Colonic mucosa (tissue), 4 donors: ENCODE results near the gene GRXCR1. TPM values are rescaled to one million over a fixed set of nuclear protein-coding genes. Genes with fewer than 3 reads are reported as not detected.

Source experiments
- DNase-seq: peaks from one replicate; pipeline ENCODE4 v3.0.0-alpha.2; 2020
- H3K27ac ChIP-seq: fragments of 200-600 bp; one replicate; pipeline ENCODE4 v1.8.0; 2021
- H3K27me3 ChIP-seq: fragments of 200-600 bp; one replicate; pipeline ENCODE4 v1.8.0; 2021
- H3K36me3 ChIP-seq: fragments of 200-600 bp; one replicate; pipeline ENCODE4 v1.8.0; 2021
- H3K4me1 ChIP-seq: fragments of 200-600 bp; one replicate; pipeline ENCODE4 v1.8.0; 2021; ENCODE audit warnings: mild to moderate bottlenecking
- H3K4me3 ChIP-seq: fragments of 200-600 bp; one replicate; pipeline ENCODE4 v1.8.0; 2021
- H3K9ac ChIP-seq, 2 donors: one replicate each; pipeline ENCODE4 v1.7.0; 2013; ENCODE audit warnings: control low read depth in 2 of 2, low read depth in 2 of 2, low read length in 2 of 2
- H3K9me3 ChIP-seq: fragments of 200-600 bp; one replicate; pipeline ENCODE4 v1.8.0; 2021
- CTCF ChIP-seq: fragments of 200-600 bp; IDR thresholded peaks from one replicate; pipeline ENCODE4 v1.8.0; 2022; ENCODE audit warnings: antibody characterized with exemption, mild to moderate bottlenecking
- intact Hi-C: fragments of 100-400 bp; cut with DNase I; formaldehyde crosslinking; loops from one replicate; pipeline ENCODE4 v1.14.1; 2022
- total RNA-seq, 2 donors: library from RNA; stranded (reverse); fragmentation: NEBNext Ultra II Directional in 1 of 2; extraction: Animal tissue kit (Norgen Biotek cat#: 25700) in 1 of 2; gene quantifications; one replicate each; pipeline ENCODE4 v1.2.1, GENCODE V29; 2021
- donor health status: healthy.
- donor health status: DM: no; HTN: no; CAD: no.
- donor health status: DM: no; HTN: no; CAD: no.

The GRXCR1 gene
- total RNA-seq, 2 donors from 2014 or later: not detected

GRCh38 chr4:42906891-42907759, 14.6 kb downstream of the GRXCR1 start:
- Histone ChIP-seq H3K9me3 (no peaks in the 10 kb centered on the region), H3K36me3 (no peaks in the 10 kb centered on the region), H3K27me3 (no peaks in the 10 kb centered on the region), H3K4me3 (no peak overlapping the region), H3K4me1 (no peaks in the 10 kb centered on the region), H3K27ac (no peak overlapping the region), H3K9ac (no peak overlapping the region)
- intact Hi-C loops: no loop called here
- no peak for DNase-seq
- no peak for TF ChIP-seq CTCF

GRCh38 chr4:42910459-42910858, 17.9 kb downstream of the GRXCR1 start:
- Histone ChIP-seq H3K4me3 (no peak overlapping the region), H3K9me3 (no peaks in the 10 kb centered on the region), H3K27ac (no peak overlapping the region), H3K27me3 (no peaks in the 10 kb centered on the region), H3K36me3 (no peaks in the 10 kb centered on the region), H3K9ac (no peak overlapping the region), H3K4me1 (no peaks in the 10 kb centered on the region)
- TF ChIP-seq CTCF: no peak
- DNase-seq: no peak
- intact Hi-C loops: no loop called here

DNA sequence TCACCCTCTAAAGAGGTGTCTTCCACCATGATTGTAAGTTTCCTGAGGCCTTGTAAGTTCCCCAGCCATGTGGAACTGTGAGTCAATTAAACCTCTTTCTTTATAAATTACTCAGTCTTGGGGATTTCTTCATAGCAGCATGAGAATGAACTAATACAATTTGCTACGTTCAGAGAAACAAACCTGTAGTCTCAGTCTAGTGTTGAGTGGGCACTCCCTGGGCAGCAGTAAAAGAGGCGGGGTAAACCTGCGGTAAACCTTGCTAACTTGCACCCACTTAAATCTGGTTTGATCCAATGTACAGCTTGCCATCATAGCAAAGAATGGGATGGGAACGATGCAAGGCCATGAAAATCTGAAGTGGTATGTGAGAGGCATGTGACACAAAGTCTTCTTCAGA, 22.4 kb downstream of the GRXCR1 start:
- no peak for DNase-seq
- intact Hi-C loops: no loop called here
- TF ChIP-seq CTCF: no peak
- H3K27me3 ChIP-seq: no peaks in the 10 kb centered on the region
- H3K4me1 ChIP-seq: no peaks in the 10 kb centered on the region
- H3K9me3 ChIP-seq: no peaks in the 10 kb centered on the region
- no peak overlapping the region for H3K27ac ChIP-seq
- H3K36me3 ChIP-seq: no peaks in the 10 kb centered on the region
- no peak overlapping the region for H3K4me3 ChIP-seq
- H3K9ac ChIP-seq: no peak overlapping the region

GRCh38 chr4:42915484-42915883, 23.0 kb downstream of the GRXCR1 start:
- Histone ChIP-seq H3K4me1 (no peaks in the 10 kb centered on the region), H3K36me3 (no peaks in the 10 kb centered on the region), H3K9ac (no peak overlapping the region), H3K9me3 (no peaks in the 10 kb centered on the region), H3K4me3 (no peak overlapping the region), H3K27me3 (no peaks in the 10 kb centered on the region), H3K27ac (no peak overlapping the region)
- no peak for TF ChIP-seq CTCF
- DNase-seq: no peak
- intact Hi-C loops: no loop called here

DNA sequence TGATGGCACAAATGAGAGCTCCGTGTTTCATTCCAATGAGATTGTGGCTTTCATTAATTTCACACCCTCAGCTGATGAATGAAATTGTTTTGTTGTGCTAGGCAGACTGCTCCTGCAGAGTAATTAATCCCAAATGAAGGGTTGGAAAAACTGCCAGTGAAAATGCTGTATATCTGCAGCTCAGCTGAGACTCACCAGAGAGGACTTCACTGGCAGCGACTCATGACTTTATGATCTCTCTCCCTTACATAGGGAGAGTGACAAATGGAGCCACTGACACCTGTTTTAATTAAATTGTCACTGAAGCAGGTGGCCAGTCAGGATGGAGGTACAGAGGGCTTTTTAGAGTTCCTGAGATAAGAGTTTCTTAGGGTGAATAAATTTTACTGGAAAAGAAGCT, 24.8 kb downstream of the GRXCR1 start:
- H3K27me3 ChIP-seq: no peaks in the 10 kb centered on the region
- intact Hi-C loops: no loop called here
- H3K9me3 ChIP-seq: no peaks in the 10 kb centered on the region
- no peaks in the 10 kb centered on the region for H3K4me1 ChIP-seq
- H3K4me3 ChIP-seq: no peak overlapping the region
- no peak for TF ChIP-seq CTCF
- no peaks in the 10 kb centered on the region for H3K36me3 ChIP-seq
- DNase-seq: no peak
- H3K27ac ChIP-seq: no peak overlapping the region
- no peak overlapping the region for H3K9ac ChIP-seq
